HPDE6-E6E7 (cell line): ENCODE data around the gene TMEM273.

Source experiments
- DNase-seq: peaks from one replicate; pipeline ENCODE4 v3.0.0; 2011; ENCODE audit warnings: missing footprints; ENCODE audit errors: extremely low spot score

Gene TMEM273

DNA sequence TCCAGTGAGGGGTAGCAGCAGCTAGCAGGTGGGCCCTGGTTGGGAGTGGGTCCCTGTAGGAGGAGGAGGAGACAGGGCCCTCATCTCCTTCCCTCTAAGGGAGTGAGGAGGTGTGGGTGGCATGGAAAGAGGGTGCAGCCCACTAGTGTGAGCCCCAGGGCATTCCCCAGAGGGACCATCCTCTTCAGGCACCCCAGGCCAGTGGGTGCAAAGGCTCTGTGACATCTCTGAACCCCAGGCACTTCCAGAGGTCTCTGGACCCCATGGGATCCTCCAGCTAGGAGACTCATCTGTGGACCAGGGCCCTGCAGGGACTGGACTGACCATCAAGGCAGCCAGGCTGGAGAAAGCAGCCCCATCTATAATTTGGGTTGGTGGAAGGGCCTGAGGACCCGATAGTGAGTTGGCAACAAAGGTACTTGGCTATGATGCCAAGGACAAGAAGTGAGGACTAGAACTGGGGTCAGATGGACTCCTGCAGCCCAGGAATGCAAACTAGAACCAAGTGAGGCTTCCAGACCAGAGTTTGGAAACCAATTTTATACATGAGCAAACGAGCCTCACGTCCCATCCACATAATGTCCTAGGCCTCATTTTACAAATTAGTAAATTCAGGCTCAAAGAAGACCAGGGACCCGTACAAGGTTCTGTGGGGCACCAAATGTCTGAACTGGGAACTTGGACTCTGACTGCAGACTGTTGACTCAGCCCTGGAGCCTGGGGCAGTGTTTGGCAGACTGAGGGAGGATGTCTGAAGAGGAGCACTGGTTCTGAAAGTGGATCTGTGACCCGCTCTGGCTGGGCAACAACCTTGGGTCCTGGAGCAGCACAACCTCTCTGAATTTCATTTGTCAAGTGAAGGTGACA, 71.4 kb downstream of the TMEM273 start:
- DNase-seq = no peak

DNA sequence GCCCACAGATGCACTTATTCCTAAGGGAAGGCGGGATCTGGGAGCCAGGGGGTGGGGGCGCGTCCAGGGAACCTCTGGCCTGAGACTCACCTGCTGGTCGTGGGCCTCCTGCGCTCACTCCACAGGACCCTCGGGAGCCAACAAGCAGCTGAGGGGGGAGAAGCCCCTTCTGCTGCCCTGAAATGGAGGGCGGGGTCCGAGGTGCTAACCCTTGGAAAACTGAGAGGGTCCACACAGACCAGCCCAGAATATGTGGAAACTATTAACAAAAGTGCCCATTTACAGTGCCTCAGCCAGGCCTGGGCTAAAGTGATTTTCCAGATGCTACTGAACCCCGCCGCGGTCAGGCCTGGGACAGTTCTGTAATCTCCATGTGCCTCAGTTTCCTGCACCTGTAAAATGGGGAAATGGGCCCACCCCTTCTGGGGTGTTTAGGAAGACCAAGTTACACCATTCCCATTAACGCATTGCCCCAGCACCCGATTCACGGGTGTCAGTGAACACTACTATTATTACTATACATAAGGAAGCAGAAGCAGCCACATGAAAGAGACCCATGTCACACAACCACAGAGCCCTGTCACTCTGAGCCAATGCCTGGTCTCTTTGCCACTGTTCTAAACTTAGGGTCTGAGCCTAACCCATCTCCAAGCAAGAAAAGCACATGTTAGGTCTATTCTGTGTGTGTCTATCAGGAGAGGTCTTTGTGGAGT, 72.2 kb downstream of the TMEM273 start:
- no peak for DNase-seq

DNA sequence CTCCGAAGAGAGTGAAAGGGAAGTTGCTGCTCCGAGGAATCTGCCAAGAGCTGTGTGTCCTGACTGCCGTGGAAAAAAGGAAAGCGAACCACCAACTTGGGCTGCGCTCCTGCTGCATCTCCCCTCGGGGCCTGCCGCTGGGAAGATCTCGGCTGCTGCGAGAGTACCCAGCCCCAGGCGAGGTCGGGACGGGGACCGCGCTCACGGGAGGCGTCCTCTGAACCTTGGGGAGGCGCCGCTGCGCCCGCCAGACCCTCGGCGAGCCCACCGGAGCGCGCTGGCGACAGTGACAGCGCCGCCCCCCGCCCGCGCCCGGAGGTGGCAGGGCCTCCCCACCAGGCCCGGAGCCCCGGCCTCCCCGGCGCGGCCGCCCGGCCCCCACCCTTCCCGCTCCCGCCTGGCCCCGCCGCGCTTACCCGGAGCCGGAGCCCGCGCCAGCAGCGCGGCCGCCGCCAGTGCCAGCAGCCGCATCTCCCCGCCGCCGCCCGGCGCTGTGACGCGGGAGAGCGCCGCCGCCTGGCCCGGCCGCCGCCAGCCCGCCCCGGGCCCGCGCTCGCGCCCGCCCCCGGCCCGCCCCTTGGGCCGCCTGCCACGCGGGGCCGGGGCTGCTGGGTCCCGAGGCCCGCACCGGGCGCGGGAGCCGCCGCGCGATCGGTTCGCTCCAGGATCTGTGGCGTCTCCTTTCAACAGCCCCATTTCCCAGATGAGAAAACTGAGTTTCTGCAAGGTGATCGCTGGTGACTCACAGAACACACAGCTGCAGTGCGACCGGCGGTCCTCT, 73.0 kb downstream of the TMEM273 start, which contains the start of gene VSTM4:
VSTM4 (minus strand) TSS at position 508 of the 781 bp plus-strand sequence; CDS start at position 471, 37 bp downstream.
- no peak for DNase-seq

DNA sequence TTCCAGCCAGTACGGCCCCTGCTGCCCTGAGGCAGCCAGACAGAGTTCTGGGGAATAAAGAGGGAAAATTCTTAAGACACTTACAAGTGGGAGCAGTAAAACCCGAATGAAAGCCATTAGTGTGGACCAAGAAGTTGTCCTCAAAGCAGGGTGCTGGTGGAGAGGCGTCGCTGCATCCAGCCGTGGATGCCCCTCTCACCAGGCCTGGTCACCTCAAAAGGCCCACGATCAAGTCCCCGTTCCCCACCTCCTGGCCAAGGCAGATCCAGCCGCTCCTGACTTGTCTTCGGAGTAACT, 73.5 kb downstream of the TMEM273 start:
- DNase-seq = no peak

DNA sequence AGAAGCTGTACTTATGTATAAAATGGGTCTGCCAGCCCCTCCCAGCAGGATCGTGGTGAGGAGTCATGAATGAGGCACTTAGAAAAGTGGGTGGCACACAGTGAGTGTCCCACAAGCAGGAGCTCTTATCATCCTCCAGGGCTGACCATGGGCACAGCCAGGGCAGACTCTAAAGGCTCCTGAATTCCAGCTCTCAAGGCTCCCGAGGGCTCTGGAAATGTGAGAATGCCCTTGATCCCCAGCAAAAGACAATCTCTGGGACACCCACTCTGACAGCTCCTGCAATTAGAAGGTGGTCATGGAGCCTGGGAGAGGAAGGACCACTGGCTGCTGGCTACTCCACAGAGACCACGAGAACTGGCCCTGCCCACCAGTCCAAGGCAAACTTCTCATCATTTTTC, 74.5 kb downstream of the TMEM273 start:
- no peak for DNase-seq

DNA sequence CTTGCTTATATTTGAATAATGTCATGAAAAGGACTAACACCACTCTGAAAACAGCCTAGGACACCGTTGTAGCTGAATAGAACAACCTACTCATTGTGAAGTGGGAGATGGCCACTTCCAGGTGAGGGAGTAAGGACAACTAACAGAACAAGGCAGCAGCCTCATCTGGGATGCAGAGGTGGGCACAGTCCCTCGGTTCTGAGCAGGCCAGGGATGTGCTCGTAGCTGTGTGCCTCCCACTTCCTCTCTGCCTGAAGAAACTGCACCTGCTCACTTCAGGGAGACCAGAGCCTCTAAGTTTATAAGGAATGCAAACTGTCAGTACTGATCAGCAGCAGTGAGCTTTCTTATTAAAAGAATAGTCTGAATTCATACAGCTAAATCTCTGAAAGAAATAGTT, 75.3 kb downstream of the TMEM273 start:
- no peak for DNase-seq

DNA sequence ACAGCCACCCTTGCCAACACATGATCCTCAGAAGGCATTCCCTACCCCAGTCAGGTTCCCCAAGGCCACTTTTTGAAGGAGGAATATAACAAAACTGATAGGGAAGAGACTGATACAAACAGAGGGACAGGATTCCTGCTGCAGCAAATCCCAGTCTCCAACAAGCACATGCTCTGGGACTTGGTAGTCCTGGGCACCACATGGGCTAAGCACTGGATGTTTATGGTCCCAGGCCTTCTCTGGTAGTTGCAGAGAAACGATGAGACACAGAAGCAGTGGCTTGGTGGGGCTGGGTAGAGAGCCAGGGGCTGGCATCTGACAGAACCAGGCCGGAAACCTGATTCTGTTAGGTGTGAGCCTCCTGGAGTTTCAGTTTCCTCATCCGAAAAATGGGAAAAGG, 76.1 kb downstream of the TMEM273 start:
- DNase-seq = no peak

DNA sequence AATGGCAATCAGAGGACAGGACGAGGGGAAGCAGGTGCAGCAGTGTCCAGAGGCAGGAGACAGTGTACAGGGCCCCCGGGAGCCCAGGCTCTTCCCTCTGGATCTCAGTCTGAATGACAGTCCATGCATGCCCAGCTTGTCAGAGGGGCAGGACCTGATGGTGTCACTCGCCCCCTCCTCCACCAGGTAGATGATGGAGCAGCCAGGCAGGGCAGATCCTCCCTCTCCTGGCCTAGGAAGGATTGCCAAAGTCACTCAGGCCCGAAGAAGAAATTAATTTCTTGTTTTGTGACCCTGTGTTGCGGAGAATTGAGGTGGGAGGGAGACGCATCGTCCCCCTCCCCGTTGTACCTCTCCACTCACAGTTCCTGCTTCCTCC, 76.9 kb downstream of the TMEM273 start:
- DNase-seq = no peak

DNA sequence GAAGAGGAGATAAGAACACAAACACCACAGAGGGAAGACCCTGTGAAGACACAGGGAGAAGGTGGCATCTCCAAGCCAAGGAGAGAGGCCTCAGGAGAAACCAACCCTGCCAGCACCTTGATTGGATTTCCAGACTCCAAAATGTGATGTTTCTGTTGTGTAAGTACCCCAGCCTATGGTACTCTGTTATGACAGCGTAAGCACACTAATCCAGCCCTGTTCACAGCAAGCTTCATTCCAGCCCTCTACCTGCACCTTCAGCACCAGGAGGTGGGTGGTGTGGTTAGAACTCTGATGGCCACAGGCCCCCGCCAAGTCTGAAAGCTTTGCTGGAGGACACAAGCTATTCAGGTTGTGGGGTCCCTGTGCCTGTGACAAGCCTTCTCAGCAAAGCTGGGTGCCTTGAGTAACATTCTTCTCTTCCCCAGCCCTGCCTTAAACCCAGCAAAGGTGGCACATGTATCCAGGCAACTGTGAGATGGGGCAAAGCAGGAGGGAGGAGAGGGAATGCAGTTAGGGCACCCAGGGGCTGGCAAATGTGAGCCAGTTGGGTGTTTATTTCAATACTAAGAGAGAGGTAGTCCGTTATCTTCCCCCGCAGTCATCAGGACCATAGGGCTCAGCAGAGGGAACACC, 77.4 kb downstream of the TMEM273 start:
- DNase-seq = no peak

DNA sequence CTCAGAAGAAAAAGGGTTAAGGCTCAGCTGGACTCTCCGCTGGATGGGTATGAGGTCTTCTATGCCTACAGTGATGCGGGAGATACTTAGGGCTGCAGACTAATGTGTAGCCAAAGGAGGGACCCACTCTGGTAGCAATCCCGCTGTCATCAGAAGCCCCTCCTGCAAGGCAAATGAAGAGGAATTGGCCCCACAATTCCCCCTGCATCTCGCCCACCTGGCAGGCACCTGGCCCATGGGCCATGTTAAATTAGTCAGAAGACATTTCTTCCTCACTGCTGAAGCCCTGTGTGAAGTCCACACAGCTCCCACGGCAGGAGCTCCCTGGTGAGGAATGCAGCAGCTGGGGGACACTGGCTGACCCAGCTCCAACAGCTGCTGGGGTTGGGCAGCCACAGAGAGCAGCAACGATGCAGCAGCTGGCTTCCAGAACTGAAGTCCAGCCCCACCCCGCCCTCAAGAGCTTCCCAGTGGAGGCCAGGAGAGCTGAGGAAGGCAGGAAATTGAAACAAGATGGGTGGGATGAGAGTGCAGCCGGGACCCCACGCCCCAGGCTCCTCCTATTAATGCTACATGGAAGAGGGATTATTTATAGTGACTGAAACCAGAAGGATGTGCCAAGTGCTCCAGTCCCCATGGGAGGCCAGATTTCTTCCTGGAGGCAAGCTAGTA, 78.4 kb downstream of the TMEM273 start:
- no peak for DNase-seq

DNA sequence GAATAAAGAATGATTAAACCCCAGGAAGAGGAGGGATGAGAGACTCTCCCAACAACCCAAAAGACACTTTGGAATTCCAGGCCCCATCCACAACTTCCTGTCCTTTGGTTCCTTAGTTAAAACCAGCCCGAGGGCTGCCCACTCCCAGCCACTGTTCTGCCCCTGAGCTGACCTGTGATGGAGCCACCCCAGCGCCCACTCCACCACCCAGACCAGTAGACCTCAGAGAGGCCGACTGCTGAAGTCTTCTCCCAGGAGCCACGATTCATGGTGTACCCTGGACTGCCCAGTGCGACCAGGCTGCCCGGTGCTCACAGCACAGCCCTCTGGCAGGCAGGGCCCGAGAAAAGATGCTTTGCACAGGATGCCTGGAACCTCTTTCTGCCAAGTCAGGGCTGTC, 79.5 kb downstream of the TMEM273 start:
- DNase-seq = no peak

DNA sequence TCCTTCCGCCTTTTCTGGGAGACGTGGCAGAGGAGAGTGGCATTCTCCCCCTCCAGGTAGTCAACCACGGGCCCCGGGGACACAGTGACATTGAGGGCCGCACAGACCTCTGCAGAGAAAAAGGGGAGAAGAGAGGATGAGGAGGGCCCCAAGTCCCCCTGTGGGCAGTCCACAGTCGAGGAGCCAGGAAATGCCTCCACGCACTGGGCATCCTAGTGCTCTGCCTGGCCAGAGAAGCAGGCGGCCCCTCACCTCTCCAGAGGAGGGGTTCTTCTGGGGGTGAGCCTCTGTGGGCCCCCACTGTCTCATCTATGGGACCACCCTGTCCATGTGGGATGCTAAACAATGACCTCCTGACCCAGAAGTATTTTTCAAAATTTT, 80.3 kb downstream of the TMEM273 start:
- DNase-seq = no peak

DNA sequence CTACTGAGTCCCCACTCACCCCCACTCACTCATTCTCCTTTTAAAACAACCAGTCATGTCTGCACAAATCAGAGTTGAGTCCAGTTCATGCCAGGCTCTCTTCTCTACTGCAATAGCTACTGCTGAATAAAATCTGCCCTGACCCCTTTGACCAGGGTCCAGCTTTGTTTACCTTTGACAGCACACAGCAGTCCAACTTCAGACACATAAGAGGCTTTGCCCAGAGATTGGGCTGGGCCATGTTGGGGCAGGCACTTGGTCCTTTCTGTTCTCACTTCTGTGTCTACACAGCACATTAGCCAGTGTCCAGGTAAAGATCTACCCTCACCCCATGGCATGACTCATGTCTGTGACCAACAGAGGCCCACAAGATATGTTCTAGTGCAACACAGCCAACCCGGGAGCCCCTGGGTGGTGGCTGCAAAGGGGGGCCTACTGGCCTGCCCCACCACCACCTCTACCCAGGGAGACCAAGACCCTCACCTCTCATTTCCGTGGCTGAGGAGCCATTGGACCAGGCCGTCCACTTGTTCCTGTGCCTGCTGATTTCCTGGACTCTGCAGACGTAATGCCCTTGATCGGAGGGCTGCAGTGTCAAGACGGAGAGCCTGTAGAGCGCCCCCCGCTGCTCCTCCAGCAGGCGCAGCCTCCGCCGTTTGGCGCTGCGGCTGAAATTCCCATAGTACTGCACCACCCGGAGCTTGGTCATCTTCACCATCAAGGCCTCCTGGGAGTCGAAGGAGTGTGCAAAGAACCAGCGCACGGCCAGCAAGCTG, 80.9 kb downstream of the TMEM273 start:
- no peak for DNase-seq

DNA sequence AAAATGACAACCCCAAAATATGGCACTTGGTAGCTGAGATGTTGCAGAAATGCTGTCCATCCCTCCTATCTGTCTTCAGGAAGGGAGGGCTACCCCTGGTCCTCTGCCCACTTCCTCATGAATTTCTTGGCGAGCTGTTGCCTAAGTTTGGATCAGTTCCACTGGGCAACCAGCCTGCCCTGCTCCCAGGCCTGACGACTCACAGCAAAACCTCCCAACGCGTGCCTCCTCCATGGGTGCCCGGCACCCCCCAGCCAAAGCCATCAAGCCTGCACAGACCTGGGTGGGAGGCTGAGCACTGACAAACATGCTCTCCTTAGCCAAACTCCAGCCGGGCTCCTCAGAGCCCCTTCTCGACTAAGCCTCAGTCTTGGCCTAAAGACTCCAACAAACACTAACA, 81.7 kb downstream of the TMEM273 start:
- DNase-seq = no peak

DNA sequence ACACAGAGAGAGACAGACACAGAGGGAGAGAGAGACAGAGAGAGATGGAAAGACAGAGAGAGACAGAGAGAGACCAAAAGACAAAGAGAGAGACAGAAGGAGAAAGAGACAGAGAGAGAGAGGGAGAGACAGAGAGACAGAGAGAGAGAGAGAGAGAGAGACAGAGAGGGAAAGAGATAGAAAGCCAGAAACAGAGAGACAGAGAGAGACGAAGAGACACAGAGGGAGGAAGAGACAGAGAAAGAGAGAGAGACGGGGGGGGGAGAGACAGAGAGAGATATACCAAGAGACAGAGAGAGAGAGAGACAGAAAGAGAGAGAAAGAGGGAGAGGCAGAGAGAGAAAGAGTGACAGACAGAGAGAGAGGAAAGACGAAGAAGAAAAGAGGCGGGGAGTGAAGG, 83.1 kb downstream of the TMEM273 start:
- no peak for DNase-seq
